Parathyroid adenoma (tissue), 2 donors: ENCODE measurements around the gene ADCY3.

Experiments
- H2AFZ ChIP-seq: fragments of 300-600 bp; sonication (generic); one replicate; pipeline ENCODE4 v1.7.0; 2017; ENCODE audit warnings: antibody characterized with exemption, mild to moderate bottlenecking
- H3K27ac ChIP-seq: fragments of 300-600 bp; sonication (generic); one replicate; pipeline ENCODE4 v1.7.0; 2017
- H3K27me3 ChIP-seq: fragments of 300-600 bp; sonication (generic); one replicate; pipeline ENCODE4 v1.7.0; 2017; ENCODE audit warnings: low read length; ENCODE audit not compliant: control insufficient read depth, insufficient read depth
- H3K36me3 ChIP-seq: fragments of 300-600 bp; sonication (generic); one replicate; pipeline ENCODE4 v1.7.0; 2017; ENCODE audit warnings: low read length; ENCODE audit not compliant: control insufficient read depth, insufficient read depth
- H3K4me1 ChIP-seq: fragments of 300-600 bp; sonication (generic); one replicate; pipeline ENCODE4 v1.7.0; 2017; ENCODE audit warnings: control low read depth
- H3K4me2 ChIP-seq: fragments of 300-600 bp; sonication (generic); one replicate; pipeline ENCODE4 v1.7.0; 2017; ENCODE audit warnings: low read length
- H3K4me3 ChIP-seq: fragments of 300-600 bp; sonication (generic); one replicate; pipeline ENCODE4 v1.7.0; 2017; ENCODE audit warnings: low read depth, low read length
- H3K79me2 ChIP-seq: fragments of 300-600 bp; sonication (generic); one replicate; pipeline ENCODE4 v1.7.0; 2017; ENCODE audit warnings: control low read depth
- H3K9ac ChIP-seq: fragments of 300-600 bp; sonication (generic); one replicate; pipeline ENCODE4 v1.7.0; 2017; ENCODE audit warnings: mild to moderate bottlenecking
- H3K9me3 ChIP-seq: fragments of 300-600 bp; sonication (generic); one replicate; pipeline ENCODE4 v1.7.0; 2017; ENCODE audit warnings: low read length; ENCODE audit not compliant: control insufficient read depth
- CTCF ChIP-seq: fragments of 300-600 bp; sonication (generic); IDR thresholded peaks from one replicate; pipeline ENCODE4 v1.7.0; 2017; ENCODE audit warnings: antibody characterized with exemption, mild to moderate bottlenecking
- donor health status: primary hyperparathyroidism.

ADCY3 gene

DNA sequence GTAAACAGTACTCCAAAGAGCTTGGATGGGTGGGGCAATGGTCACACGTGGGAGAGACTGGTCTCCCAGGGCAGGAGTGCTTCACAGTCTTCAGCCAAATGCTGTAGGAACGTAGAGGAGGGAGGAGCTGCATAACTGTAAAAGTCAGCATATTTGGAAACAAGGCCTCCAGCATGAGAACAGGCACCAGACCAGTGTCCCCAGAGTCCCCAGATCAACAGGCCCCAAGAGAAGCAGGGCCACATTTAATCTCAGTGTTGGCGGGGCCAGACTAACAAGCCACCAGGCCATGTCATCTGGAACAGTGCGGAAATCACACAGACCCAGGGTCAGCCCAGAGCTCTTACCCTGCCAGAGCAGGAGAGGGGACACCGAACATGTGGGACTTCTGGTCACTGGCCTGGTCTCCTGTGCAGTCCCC lies 63.2 kb downstream of the ADCY3 start:
- Histone ChIP-seq H3K27ac (peak overlapping the region; percentile 67), H3K4me1 (no peaks in the 10 kb centered on the region), H3K79me2 (no peaks in the 10 kb centered on the region), H3K4me3 (no peak overlapping the region), H3K4me2 (no peak overlapping the region), H3K27me3 (no peaks in the 10 kb centered on the region), H2AFZ (no peak overlapping the region), H3K9me3 (no peaks in the 10 kb centered on the region), H3K36me3 (no peaks in the 10 kb centered on the region), H3K9ac (no peak overlapping the region)
- TF ChIP-seq CTCF = no peak

DNA sequence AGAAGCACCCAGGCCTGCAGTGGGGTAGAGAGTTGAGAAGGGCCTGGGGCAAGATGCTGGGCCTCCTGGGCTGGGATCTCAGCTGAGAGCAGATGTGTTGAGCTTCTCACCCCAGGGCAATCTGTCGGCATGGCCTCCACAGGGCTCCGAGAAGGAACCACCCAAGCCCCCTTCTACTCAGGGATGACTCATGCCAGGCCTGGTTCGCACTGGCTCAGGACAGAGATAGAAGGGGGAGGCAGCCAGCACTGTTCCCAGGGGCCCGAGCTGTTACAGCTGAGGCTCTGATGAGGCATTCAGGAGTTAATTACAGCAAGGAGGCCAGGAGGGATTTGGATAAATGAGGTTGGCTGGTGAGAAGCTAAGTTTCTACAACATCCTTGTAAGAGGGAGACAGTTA lies 64.3 kb downstream of the ADCY3 start:
- Histone ChIP-seq H3K79me2 (no peaks in the 10 kb centered on the region), H3K9ac (no peak overlapping the region), H3K27me3 (no peaks in the 10 kb centered on the region), H3K9me3 (no peaks in the 10 kb centered on the region), H3K4me3 (no peak overlapping the region), H3K4me1 (no peaks in the 10 kb centered on the region), H3K4me2 (no peak overlapping the region), H3K27ac (peak overlapping the region; percentile 67), H3K36me3 (no peaks in the 10 kb centered on the region), H2AFZ (no peak overlapping the region)
- TF ChIP-seq CTCF = no peak

GRCh38 chr2:24855022-24855622 lies 64.9 kb downstream of the ADCY3 start:
- Histone ChIP-seq H3K4me3 (no peak overlapping the region), H3K9ac (no peak overlapping the region), H3K27ac (peak overlapping the region; percentile 67), H2AFZ (no peak overlapping the region), H3K27me3 (no peaks in the 10 kb centered on the region), H3K4me2 (no peak overlapping the region), H3K9me3 (no peaks in the 10 kb centered on the region), H3K4me1 (no peaks in the 10 kb centered on the region), H3K36me3 (no peaks in the 10 kb centered on the region), H3K79me2 (no peaks in the 10 kb centered on the region)
- TF ChIP-seq CTCF = no peak

DNA sequence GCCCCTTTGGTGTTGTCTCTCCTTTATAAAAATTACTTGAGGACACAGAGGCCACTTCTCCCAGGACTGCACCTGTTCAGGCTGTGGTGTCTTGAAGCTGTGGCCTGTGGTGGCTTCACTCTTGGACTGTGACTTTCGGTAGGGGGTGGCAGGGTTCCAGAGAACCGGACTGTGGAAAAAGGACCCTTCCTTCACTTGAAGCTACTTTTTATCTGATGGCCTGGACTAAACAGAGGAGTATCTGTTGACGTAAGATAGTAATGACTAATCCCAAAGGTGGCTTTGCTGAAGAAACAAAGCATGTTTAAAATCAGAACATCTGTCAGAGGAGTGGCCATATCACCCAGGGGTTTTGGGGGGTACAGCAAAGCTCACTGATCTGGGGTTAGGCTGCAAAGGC lies 66.0 kb downstream of the ADCY3 start:
- H3K9me3 ChIP-seq = no peaks in the 10 kb centered on the region
- H3K4me1 ChIP-seq = no peaks in the 10 kb centered on the region
- H3K27ac ChIP-seq = peak overlapping the region; percentile 44
- H3K36me3 ChIP-seq = no peaks in the 10 kb centered on the region
- no peak overlapping the region for H2AFZ ChIP-seq
- H3K4me2 ChIP-seq = no peak overlapping the region
- TF ChIP-seq CTCF = no peak
- no peaks in the 10 kb centered on the region for H3K79me2 ChIP-seq
- no peak overlapping the region for H3K9ac ChIP-seq
- H3K4me3 ChIP-seq = no peak overlapping the region
- H3K27me3 ChIP-seq = no peaks in the 10 kb centered on the region

DNA sequence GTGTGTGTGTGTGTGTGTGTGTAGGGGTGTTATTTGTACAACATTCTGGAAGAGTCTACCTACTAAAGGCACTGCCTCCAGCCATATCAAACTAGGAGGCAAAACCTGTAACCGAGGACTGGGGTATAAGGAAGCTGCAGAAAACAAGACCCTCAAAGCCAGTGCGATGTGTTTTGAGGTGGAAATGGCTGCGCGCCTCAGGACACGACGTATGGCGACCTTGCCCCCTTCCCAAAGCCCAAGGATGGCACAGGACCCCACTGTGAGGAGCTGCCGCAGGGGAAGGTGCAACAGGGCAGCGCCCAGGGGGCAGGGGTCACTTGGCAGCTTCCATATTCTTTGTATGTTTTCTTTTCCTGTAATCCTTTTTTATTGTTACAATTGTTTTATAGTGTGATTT lies 67.0 kb downstream of the ADCY3 start:
- Histone ChIP-seq H3K27ac (no peak overlapping the region), H3K79me2 (no peaks in the 10 kb centered on the region), H3K9ac (no peak overlapping the region), H3K27me3 (no peaks in the 10 kb centered on the region), H3K36me3 (no peaks in the 10 kb centered on the region), H3K4me1 (no peaks in the 10 kb centered on the region), H3K4me2 (no peak overlapping the region), H2AFZ (no peak overlapping the region), H3K4me3 (no peak overlapping the region), H3K9me3 (no peaks in the 10 kb centered on the region)
- TF ChIP-seq CTCF = no peak
